CD4-positive, alpha-beta T cell treated with Interleukin-17A for 1 hour (primary cell): ENCODE measurements around the gene C13orf46.

Experiments
- DNase-seq: peaks from one replicate; pipeline ENCODE4 v3.0.0-alpha.2; 2020

C13orf46 gene

GRCh38 chr13:113969973-113970611 is 3.8 kb downstream of the C13orf46 start:
- DNase-seq, result no peak

GRCh38 chr13:113969311-113969972 is 4.4 kb downstream of the C13orf46 start:
- DNase-seq, result no peak

GRCh38 chr13:113968463-113969310 is 5.2 kb downstream of the C13orf46 start:
- DNase-seq, result no peak

- DNase-seq, result no peak
Observed at GRCh38 chr13:113967729-113968462, 6.0 kb downstream of the C13orf46 start.

GRCh38 chr13:113967206-113967720 is 6.6 kb downstream of the C13orf46 start:
- no peak for DNase-seq

- DNase-seq, result no peak
Observed at GRCh38 chr13:113965968-113966884, 7.7 kb downstream of the C13orf46 start.

GRCh38 chr13:113965383-113965874 is 8.4 kb downstream of the C13orf46 start:
- DNase-seq, result no peak

GRCh38 chr13:113964251-113964995 is 9.5 kb downstream of the C13orf46 start:
- no peak for DNase-seq

GRCh38 chr13:113963376-113963775 is 10.5 kb downstream of the C13orf46 start:
- no peak for DNase-seq

- DNase-seq, result no peak
Observed at GRCh38 chr13:113962975-113963374, 10.9 kb downstream of the C13orf46 start.

GRCh38 chr13:113962386-113962785 is 11.5 kb downstream of the C13orf46 start:
- no peak for DNase-seq

- DNase-seq, result no peak
Observed at GRCh38 chr13:113960276-113960948, 13.5 kb downstream of the C13orf46 start.

- no peak for DNase-seq
Observed at GRCh38 chr13:113959198-113959597, 14.7 kb downstream of the C13orf46 start.

- DNase-seq, result no peak
Observed at GRCh38 chr13:113958373-113958772, 15.5 kb downstream of the C13orf46 start.

- no peak for DNase-seq
Observed at GRCh38 chr13:113956571-113956970, 17.3 kb downstream of the C13orf46 start.

GRCh38 chr13:113955691-113956090 is 18.2 kb downstream of the C13orf46 start:
- DNase-seq, result no peak

- no peak for DNase-seq
Observed at GRCh38 chr13:113955235-113955634, 18.6 kb downstream of the C13orf46 start.

- DNase-seq, result no peak
Observed at GRCh38 chr13:113954046-113954835, 19.6 kb downstream of the C13orf46 start.

GRCh38 chr13:113953561-113953960 is 20.3 kb downstream of the C13orf46 start:
- DNase-seq, result no peak
